Dedifferentiated amniotic fluid mesenchymal stem cell (primary cell): ENCODE data around the gene SRPK3.
"Not testable (repeated sequence)": the region's sequence is repeated elsewhere in the genome, so short reads cannot be mapped to it uniquely, and the experiment has no call there.

Experiments used
- DNase-seq: peaks from one replicate; pipeline ENCODE4 v3.0.0-alpha.2; 2016; ENCODE audit errors: extremely low spot score

The SRPK3 gene

DNA sequence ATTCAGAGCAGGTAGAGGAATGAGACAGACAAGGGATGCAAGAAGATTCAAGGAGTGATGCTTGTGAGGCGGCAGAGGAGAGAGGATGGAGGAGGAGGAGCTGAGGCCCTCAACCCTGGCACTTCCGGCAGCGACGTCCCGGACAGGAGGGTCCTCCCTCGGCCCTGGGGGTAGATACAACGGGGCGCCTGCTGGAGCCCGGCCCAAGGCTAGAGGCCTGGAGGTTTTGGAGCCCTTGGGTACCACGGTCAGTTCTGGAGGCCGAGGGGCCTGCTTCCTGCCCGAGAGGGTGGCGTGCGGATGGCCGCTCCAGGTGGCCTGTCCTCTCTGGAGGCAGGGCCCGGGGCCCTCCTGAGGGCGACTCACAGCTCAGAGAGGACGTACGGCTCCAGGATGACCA lies 27.1 kb downstream of the SRPK3 start:
- no peak for DNase-seq

DNA sequence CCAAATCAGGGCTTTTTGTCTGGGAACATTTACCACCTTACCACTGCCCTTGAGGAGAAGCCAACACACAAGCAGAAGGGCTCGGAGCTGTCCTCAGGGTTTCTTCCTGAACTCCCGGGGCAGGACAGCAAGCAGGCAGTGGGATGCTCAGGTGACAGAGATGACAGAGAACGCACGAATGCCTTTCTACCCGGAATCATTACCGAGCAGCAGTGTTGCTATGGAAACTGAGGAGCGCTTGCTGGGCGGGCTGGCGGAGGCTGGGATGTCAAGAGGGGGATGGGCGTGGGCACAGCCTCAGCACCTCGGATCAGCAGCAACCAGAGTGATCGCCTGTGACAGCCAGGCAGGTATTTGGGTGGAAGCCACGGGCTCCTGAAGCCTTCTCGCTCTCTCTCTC lies 31.4 kb downstream of the SRPK3 start:
- no peak for DNase-seq

DNA sequence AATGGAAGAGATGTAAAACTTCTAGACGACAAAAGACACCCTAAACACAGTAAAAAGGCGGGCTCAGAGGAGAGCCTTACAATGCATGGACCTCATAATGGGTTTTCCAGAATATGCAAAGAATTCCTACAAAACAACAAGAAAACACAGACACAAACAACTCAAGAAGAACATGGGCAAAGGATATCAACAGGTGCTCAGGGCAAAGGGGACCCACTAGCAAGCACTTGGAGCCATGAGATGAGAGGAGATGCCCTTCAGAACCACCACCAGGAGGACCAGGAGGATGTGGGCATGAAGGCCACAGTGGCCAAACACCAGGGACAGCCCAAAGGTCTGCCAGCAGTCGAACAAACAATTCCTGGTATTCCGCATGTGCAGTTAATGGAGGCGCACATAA lies 32.3 kb downstream of the SRPK3 start:
- no peak for DNase-seq

DNA sequence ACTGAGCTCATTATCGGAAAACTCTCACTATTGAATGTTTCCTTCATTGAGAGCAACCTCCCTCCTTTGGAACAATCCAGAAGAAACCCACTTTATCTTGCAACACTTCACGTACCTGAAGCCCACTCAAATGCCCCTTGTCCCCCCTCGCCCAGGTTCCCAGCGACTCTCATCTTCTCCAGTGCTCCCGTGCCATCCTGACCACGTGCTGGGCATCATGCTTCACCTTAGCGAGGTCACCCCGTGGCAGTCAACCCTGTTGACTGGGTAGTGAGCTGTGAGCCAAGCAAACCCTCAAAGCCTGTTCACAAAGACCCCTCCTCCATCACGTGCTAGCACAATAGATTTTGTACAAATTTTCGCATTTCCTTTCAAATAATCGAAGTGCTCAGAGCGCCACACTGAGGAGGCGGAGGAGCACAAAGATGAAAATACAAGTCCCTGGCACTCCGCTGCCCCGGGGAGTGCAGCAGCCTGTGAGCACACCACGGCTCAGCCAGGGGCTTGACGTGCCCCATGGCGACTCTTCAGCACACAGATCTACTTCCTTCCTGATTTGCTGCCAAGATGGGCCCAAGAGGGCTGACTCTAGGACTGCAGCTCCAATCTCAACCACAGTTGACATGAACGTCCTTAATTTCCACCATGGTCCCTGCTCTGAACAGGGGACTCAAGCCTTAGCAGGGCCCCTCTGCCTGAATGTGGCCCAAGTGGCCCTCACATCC lies 33.9 kb downstream of the SRPK3 start:
- no peak for DNase-seq

DNA sequence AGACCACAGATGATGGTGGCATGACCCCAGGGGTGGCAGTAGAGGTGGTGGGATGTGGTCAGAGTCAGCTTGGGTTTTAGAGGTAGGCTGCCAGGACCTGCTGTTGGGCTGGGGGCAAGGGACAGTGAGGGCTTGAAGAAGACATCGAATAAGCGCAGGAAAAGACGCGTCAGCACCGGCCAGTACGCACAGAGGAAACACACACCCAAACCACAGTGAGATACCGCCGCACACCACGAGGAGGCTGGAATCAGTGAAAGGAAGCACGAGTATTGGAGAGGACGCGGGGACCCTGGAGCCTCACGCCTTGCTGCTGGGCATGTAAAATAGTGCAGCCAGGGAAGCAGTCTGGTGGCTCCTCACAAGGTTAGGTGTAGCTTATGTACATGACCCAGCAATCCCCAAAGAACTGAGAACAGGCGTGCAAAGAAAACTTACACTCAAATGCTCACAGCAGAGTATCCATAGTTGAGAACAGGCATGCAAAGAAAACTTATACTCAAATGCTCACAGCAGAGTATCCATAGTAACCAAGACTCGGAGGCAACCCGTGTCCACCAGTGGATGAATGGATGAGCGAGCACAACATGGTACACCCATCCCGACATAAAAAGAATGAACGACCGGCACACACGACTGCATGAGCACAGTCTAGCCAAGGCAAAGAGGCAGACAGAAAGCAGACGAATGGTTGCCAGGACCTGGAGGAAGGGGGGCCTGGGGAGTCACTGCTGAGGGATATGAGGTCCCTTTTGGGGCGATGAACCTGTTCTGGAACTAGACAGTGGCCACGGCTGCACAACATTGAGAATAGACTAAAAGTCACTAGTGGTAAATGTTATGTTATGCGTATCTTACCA lies 36.2 kb downstream of the SRPK3 start:
- no peak for DNase-seq

DNA sequence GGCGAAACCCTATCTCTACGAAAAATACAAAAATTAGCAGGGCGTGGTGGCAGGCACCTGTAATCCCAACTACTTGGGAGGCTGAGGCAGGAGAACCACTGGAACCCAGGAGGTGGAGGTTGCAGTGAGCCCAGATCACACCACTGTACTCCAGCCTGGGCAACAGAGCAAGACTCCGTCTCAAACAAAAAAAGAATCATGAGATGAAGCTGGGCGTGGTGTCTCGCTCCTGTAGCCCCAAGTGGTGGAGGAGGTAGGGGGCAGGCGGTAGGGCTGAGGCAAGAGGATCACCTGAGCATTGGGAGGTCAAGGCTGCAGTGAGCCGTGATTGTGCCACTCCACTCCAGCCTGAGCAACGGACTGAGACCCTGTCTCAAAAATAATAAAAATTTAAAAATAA lies 37.2 kb downstream of the SRPK3 start:
- DNase-seq = not testable (repeated sequence)

DNA sequence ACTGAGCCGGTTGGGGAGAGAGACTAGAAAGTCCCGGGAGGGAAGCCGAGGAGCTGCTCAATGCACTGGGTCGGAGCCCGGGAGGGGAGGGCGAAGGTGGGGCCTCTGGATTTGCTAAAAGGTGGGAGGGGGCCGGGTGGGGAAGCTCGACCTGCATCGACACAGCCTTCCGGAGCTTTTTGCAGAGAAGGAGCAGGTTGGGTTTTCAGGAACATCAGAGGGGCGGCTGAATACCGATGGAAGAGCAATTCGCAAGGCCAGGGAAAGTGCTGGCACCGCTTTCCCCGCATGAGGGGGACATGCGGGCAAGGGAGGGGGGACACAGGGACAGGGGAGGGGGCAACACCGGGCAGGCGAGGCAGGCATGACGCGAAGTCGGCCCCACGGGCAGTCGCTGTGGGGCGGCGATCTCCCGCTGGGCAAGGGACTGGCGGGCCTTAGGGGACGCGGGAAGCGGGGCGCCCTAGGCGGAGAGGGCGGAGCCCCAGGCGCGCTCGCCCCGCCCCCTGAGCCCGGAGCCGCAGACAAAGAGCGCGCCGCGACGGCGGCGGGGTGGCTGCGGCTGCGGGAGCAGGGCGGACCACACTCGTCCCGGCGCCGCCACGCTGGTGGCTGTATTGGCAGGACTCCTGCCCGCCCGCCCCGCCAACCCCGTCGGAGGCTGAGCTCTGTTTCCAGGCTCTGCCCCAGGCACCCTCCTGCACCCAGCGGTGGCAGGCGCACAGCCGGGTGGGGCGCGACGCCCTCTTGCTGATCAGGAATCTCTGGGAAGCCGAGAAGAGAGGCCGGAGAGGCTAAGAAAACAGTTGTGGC lies 37.9 kb downstream of the SRPK3 start:
- DNase-seq = no peak

DNA sequence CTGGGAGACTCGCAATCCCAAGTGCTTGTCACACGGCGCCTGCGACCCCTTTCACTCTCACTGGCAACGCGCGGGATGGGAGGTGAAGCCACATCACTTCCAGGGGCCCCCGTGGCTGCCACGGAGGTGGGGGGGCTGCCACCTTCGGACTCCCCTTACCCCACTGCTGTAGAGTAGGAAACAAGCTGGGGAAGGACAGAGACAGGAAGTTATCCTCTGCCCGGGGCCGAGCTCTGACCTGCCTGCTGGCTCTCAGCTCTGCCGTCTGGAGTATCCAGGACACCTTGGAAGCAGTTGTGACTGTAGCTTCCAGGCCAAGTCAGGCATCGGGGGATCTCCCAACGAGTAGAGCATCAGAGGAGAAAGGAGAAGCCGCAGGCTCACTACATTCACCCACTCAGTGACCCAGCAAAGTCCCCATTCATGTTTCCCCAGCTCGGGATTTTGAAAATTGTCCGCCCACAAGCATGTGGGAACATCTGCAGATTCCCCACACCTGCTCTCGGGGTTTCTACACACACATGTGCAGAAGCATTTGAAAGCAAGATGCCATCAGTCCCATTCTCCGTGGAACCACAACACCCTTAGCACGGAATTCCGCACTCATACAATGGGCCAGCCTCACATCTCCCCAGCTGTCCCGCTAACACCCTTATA lies 38.7 kb downstream of the SRPK3 start:
- no peak for DNase-seq

DNA sequence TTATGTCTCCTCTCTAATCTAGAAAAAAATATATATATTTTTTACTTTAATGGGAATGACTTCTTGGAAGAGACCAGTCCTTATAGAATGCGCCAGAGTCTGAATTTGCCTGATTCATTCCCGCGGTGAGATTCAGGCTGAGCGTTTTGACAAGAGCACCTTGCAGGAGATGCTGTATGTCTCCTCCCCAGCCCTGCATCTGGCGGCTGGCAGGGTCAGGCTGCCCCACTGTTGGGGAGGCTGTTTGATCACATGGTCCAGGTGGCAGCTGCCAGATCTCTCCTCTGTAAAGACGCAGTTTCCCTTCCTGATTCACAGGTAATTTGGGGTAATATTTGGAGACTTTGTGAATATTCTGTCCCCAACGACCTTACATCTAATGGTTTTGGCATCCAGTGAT lies 39.8 kb downstream of the SRPK3 start:
- no peak for DNase-seq

DNA sequence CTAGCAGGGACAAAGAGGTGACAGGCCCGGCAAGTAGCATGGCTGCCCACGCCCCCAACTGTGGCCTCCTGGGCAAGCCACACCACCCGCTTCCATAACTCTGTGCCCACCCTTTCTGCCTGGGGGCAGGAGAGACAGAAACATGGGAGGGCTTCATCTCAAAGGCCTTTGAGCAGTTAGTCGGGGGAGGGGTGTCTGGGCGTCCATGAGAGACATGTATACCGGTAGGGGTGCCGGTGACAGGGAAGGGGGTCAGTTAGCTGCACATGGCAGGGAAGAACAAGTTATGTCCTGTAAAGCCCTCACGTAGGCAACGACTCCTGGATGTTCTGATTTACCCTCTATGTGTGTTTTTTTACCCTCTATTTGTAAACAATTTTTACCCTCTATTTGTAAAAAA lies 40.2 kb downstream of the SRPK3 start:
- no peak for DNase-seq

DNA sequence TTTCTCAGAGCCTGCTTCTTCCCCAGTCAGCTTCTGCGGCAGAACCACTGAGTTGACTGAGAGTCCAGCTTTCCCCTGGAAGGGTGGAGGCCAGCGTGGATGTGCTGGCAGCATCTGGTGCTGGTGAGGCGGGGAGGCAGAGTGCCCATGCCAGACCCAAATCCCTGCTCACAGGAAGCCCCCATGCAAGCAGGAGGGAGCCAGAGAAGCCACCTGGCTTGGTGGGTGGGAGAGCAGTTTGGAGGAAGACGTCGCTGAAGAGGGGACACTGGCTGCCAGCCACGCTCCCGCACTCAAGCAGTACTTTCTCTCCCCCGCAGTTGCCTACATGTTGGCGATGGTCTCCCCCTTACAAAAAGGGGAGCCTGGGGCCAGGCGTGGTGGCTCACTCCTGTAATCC lies 43.5 kb downstream of the SRPK3 start:
- no peak for DNase-seq

DNA sequence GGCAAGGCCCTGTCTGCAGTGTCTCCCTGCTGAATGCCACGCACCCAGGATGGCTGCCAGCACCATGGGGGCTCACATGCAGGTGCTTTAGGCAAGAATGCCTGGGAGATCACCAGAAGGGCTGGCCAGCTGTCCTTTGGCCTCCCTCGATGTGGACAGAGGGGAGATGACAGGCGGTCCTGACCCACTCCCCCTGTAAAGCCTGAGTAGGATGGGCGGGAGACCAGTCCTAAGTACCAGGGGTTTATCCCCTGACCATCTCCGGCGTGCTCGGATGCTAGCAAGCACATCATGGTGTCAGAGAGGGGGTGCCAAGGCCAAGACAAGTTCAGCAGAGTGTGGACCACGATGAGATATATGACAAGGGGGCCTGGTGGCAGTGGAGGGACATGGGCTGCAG lies 44.2 kb downstream of the SRPK3 start:
- DNase-seq = no peak

DNA sequence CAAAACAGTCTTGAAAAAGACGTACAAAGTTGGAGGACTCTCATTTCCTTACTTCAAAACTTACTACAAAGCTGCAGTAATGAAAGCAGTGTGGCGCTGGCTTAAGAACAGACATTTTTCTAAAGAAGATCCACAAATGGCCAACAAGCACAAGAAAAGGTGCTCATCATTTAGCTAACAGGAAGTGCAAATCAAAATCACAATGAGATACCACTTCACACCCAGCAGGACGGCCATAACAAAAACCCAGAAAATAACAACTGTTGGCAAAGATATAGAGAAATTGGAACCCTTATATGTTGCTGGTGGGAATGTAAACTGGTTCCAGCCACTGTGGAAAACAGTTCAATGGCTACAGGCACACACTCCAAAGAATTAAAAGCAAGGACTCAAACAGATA lies 46.2 kb downstream of the SRPK3 start:
- DNase-seq = no peak

DNA sequence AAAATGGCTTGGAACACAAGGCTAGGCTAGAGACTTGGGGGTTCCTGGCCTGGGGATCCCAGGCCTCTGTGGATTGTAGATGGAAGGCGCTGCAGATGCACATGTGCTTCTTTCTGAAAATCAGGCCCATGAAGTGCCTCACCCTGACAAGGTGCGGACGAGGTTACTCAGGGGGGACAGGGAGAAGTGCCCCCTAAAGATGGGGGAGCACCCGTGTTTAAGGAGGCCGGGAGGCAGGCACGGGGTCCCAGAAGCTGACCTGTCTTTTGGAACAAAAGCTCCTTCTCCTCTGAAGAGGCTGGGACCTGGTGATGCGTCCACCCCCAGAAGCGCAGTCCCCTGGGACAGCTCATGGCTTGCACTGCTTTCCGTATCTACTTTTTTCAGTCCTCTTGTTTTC lies 47.1 kb downstream of the SRPK3 start:
- no peak for DNase-seq

DNA sequence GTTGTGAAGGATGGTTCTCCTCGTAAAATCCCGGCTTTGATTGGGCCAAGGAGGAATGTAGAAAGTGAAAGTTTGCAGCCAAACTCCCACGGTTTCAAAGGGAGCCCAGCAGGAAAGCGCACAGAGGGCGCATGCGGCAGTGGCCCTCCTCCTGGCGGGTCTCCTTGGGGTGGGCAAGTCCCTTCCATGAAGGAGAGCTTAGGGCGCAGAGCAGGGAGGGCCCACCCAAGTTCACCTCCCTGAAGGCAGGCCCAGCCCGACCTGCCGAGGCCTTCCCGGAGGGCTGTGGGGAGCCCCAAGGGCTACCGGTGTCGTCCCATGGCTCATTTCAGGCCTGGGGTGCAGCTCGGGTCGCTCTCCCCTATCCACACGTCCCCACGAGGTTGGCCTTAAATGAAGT lies 47.5 kb downstream of the SRPK3 start:
- no peak for DNase-seq

DNA sequence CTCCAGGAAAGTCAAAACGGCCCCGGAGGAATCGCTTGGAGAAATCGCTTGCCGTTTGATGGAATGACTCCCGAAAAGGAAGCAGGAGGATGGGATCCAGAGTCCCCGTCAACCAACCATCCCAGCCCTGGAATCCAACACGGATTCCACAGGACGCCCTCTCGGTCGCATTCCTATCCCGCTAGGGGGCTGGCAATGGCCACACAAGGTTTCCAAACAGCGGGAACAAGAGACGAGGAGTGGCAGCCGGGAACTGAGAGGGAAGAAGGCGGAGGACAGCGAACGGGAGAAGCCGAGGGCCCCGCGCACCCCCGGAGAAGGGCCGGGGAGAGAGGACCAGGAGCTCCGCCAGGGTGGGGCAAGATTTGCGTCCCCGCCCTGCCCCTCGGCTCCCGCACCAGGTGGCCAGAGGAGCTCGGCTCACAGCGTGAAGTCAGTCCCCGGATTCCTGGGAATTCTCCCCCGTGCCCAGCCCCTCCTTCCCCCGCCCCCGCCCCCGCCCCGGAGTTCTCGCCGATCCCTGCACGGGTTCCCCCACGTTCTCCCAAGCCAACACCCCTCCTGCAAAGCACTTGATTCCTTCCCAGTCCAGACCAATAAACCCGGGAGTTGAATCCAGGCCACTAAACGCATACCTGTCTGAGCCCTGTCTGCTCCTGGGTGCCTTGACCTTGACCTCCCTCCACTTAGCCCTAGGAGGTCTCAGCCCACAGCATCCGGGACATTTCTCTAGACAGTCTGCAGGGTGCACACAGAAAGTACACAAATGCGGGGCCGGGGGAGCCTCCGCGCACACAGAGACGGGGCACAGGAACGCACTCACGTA lies 48.1 kb downstream of the SRPK3 start:
- DNase-seq = no peak

DNA sequence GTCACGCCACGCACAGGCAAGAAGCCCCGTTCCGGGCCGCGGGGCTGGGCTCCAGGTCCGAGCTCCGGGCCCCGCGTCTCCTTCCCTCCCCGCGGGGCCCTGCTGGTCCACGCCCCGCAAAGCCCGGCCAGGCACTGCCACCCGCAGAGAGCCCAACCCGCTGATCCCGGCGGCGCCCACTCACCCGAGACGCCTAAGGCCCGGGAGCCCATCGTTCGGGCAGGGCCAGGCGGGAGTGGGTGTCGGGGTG lies 48.6 kb downstream of the SRPK3 start:
- DNase-seq = no peak

DNA sequence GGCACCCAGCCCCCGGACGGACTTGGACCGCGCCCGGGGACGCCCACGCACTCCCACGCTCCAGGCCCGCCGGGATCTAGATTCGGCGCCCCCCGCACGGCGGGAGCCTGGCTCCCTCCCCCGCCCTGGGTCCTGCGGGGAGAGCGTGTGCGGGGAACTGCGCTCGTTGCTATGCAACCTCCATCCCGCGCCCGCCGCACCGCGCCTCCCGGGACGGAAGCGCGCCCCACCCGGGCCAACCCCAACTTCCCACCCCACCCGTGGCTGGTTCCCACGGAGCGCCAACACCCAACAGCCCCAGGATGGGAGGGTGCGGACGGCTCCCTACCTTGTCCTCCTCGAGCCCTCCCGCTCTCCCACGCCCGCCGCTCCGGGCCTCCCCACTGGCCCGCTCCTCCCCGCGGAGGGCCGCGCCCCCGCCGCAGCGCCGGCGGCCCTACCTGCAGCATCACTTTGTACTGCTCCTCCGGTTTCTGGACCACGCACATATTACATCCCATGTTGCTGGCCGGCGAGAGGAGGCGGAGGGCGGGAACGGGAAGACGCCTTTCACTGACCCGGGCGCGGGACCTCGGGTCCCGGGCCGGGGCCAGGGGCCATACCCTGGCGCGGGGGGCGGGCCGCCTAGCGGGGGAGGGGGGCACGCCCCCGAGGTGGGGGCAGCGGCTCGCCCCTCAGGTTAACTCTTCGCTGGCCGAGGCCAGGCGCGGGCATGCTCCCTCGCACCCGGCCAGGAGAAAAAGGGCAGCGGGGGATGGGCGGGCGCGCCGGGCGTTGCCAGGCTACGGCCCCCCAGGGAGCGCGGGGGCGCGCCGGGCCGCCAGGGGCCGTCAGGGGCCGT lies 49.2 kb downstream of the SRPK3 start, which contains the start of gene PDZD4:
Gene PDZD4 (minus strand): TSS at position 746 of the 841 bp plus-strand sequence. CDS start 246 bp downstream, at position 500.
- DNase-seq = no peak

DNA sequence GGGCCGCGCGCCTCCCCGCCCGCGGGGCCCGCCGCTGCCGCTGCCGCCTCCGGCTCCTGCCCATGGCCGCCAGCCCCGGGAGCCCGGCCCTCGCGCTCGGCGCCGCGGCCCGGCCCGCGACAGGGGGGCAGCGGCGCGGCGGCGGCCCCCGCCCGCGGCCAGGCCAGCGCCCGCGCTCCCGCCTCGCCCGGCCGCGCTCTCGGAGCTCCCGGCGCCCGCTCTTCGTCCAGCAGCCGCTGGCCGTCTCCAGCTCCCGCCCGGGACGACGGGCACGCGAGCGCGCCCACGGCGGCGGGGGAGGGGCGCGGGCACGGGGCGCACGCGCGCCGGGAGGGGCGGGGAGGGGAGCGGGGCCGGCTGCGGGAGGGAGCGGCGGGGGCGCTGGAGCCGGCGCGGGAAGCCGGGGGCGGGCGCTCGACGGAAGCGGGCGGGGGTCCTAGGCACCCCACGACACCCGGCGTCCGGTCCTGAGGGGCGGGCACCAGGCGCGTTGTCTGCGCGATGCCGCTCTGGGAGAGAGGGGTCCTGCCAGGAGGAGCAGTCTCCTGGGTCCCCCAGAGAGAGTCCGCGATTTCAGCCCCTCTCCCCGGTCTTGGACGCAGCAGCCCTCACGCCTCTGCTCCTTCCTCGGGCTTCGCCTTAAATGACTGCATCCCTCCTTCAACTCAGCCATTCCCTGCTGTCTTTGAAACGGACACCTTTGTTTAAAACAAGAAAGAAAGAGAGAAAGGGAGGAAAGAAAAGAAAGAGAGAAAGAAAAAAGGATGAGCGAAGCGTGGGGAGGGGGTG lies 50.0 kb downstream of the SRPK3 start:
- DNase-seq = no peak
